Measurements from ENCODE around the gene TAMALIN. TPM values are rescaled to one million over a fixed set of nuclear protein-coding genes. Genes with fewer than 3 reads are reported as not detected.

The TAMALIN gene
- total and polyA plus RNA-seq, 10 donors, result 25.5 to 141 (median 45.2) TPM

- H3K27me3 ChIP-seq (replicated peaks in 1 of 7), result peaks cover 0 to 18% (median 0%) of the 10 kb centered on the region in 7 donors
- H3K4me1 ChIP-seq, result peaks cover 18 to 73% (median 60%) of the 10 kb centered on the region in 6 donors
- 82 to 94% (median 85%) methylated on average over 4 of the region's 4 CpGs for WGBS, 5 donors
- H3K4me3 ChIP-seq, result no peak overlapping the region
- DNase-seq, result no peak
- H3K27ac ChIP-seq, result peak overlapping the region in 3 of 8 donors; percentile 72 to 89 (median 82)
- H3K36me3 ChIP-seq, result no peaks in the 10 kb centered on the region
- no peak for TF ChIP-seq POLR2AphosphoS5 (IDR thresholded peaks at IDR 0.05)
- TF ChIP-seq CTCF (IDR thresholded peaks at IDR 0.05 in 8 of 11, conservative IDR thresholded peaks at IDR 0.05 in 3 of 11), result no peak
- TF ChIP-seq POLR2A (IDR thresholded peaks at IDR 0.05), result no peak
- intact Hi-C loops (cut with DNase I; ENCODE audit: low total_unique reads), result no loop called here
- no peaks in the 10 kb centered on the region for H3K9me3 ChIP-seq
Observed at GRCh38 chr12:52035190-52035589, 28.4 kb downstream of the TAMALIN start.

- peaks cover 18 to 80% (median 60%) of the 10 kb centered on the region in 6 donors for H3K4me1 ChIP-seq
Observed at GRCh38 chr12:52035926-52036325, 29.2 kb downstream of the TAMALIN start.

GRCh38 chr12:52036587-52037171, 29.9 kb downstream of the TAMALIN start:
- intact Hi-C loops (cut with DNase I; ENCODE audit: low total_unique reads), result no loop called here
- H3K9me3 ChIP-seq, result no peaks in the 10 kb centered on the region
- no peaks in the 10 kb centered on the region for H3K36me3 ChIP-seq
- WGBS, 5 donors, result 7 to 40% (median 10%) methylated on average over 6 to 53 of the region's 53 CpGs
- peaks cover 0 to 18% (median 0%) of the 10 kb centered on the region in 7 donors for H3K27me3 ChIP-seq (replicated peaks in 1 of 7)
- H3K27ac ChIP-seq, result peak overlapping the region in 7 of 8 donors; percentile 6 to 89 (median 72)
- peaks cover 18 to 87% (median 64%) of the 10 kb centered on the region in 6 donors for H3K4me1 ChIP-seq
- DNase-seq, result peak; percentile 93
- TF ChIP-seq POLR2AphosphoS5 (IDR thresholded peaks at IDR 0.05), result peak; percentile 69 to 82 (median 72)
- no peak for TF ChIP-seq POLR2A (IDR thresholded peaks at IDR 0.05)
- peak overlapping the region in 7 of 8 donors; percentile 23 to 71 (median 42) for H3K4me3 ChIP-seq

More at GRCh38 chr12:52035926-52036325, 29.2 kb downstream of the TAMALIN start:
- TF ChIP-seq CTCF (IDR thresholded peaks at IDR 0.05 in 8 of 11, conservative IDR thresholded peaks at IDR 0.05 in 3 of 11) (no peak), POLR2AphosphoS5 (IDR thresholded peaks at IDR 0.05) (no peak), POLR2A (IDR thresholded peaks at IDR 0.05) (no peak)
- no peak for DNase-seq
- Histone ChIP-seq H3K27ac (peak overlapping the region in 6 of 8 donors; percentile 6 to 89 (median 72)), H3K4me3 (no peak overlapping the region), H3K27me3 (replicated peaks in 1 of 7) (peaks cover 0 to 18% (median 0%) of the 10 kb centered on the region in 7 donors), H3K36me3 (no peaks in the 10 kb centered on the region), H3K9me3 (no peaks in the 10 kb centered on the region)
- intact Hi-C loops (cut with DNase I; ENCODE audit: low total_unique reads), result no loop called here
- 69 to 82% (median 75%) methylated on average over 2 of the region's 2 CpGs for WGBS, 5 donors

GRCh38 chr12:52037248-52037861, 30.6 kb downstream of the TAMALIN start:
- peak overlapping the region; percentile 25 to 71 (median 39) for H3K4me3 ChIP-seq
- H3K36me3 ChIP-seq, result no peaks in the 10 kb centered on the region
- intact Hi-C loops (cut with DNase I; ENCODE audit: low total_unique reads), result no loop called here
- peak overlapping the region; percentile 6 to 89 (median 70) for H3K27ac ChIP-seq
- peaks cover 22 to 89% (median 65%) of the 10 kb centered on the region in 6 donors for H3K4me1 ChIP-seq
- peak; percentile 84 for DNase-seq
- H3K27me3 ChIP-seq (replicated peaks in 1 of 7), result peaks cover 0 to 18% (median 0%) of the 10 kb centered on the region in 7 donors
- TF ChIP-seq POLR2AphosphoS5 (IDR thresholded peaks at IDR 0.05) (peak in 1 of 3 donors; percentile 30), CTCF (IDR thresholded peaks at IDR 0.05 in 8 of 11, conservative IDR thresholded peaks at IDR 0.05 in 3 of 11) (no peak)
- no peaks in the 10 kb centered on the region for H3K9me3 ChIP-seq
- WGBS, 5 donors, result 2 to 13% (median 4%) methylated on average over 14 to 59 of the region's 59 CpGs

Data from spleen (tissue), 11 donors.